Astrocyte (in vitro differentiated cells and primary cell): ENCODE data around the gene UBE2R2. TPM values are rescaled to one million over a fixed set of nuclear protein-coding genes. Genes with fewer than 3 reads are reported as not detected.
"Not testable (repeated sequence)": the region's sequence is repeated elsewhere in the genome, so short reads cannot be mapped to it uniquely, and the experiment has no call there.

ENCODE experiments used
- DNase-seq: peaks from one replicate; pipeline ENCODE4 v3.0.0-alpha.2; 2010; ENCODE audit warnings: low read depth
- FAIRE-seq: peaks from 2 replicates; lab custom pipeline; 2011; peaks lifted over from hg19 to GRCh38; lab: Jason Lieb, UNC
- H2AFZ ChIP-seq: 2 replicates; pipeline ENCODE4 v1.6.0; 2012; ENCODE audit warnings: low read depth, low read length, inconsistent platforms
- H3K27ac ChIP-seq: 2 replicates; pipeline ENCODE4 v1.5.1; 2011; ENCODE audit warnings: low read depth, low read length, inconsistent platforms
- H3K27me3 ChIP-seq: 2 replicates; pipeline ENCODE4 v1.6.0; 2011; ENCODE audit warnings: low read length, inconsistent platforms; ENCODE audit not compliant: insufficient read depth
- H3K36me3 ChIP-seq: 2 replicates; pipeline ENCODE4 v1.5.1; 2011; ENCODE audit warnings: low read length, inconsistent platforms; ENCODE audit not compliant: insufficient read depth
- H3K4me1 ChIP-seq: 2 replicates; pipeline ENCODE4 v1.5.1; 2011; ENCODE audit warnings: low read length, inconsistent platforms; ENCODE audit not compliant: insufficient read depth
- H3K4me2 ChIP-seq: 2 replicates; pipeline ENCODE4 v1.6.0; 2012; ENCODE audit warnings: low read length, inconsistent platforms
- H3K4me3 ChIP-seq: 2 replicates; pipeline ENCODE4 v1.5.1; 2011; ENCODE audit warnings: low read depth, mild to moderate bottlenecking, low read length, inconsistent platforms; ENCODE audit not compliant: insufficient read depth
- H3K79me2 ChIP-seq: 2 replicates; pipeline ENCODE4 v1.6.0; 2012; ENCODE audit warnings: mild to moderate bottlenecking, low read length, inconsistent platforms; ENCODE audit not compliant: insufficient read depth
- H3K9ac ChIP-seq: 2 replicates; pipeline ENCODE4 v1.6.0; 2012; ENCODE audit warnings: mild to moderate bottlenecking, low read length, inconsistent platforms
- H3K9me3 ChIP-seq: 2 replicates; pipeline ENCODE4 v1.5.1; 2012; ENCODE audit warnings: low read depth, mild to moderate bottlenecking, low read length, inconsistent platforms; ENCODE audit not compliant: insufficient read depth
- H4K20me1 ChIP-seq: 2 replicates; pipeline ENCODE4 v1.6.0; 2012; ENCODE audit warnings: low read length, inconsistent platforms; ENCODE audit not compliant: insufficient read depth
- H3K27ac Mint-ChIP-seq: one replicate; pipeline ENCODE4 v1.8.0; 2021; ENCODE audit warnings: mild to moderate bottlenecking, mixed read lengths; ENCODE audit not compliant: unreplicated experiment
- H3K27me3 Mint-ChIP-seq: one replicate; pipeline ENCODE4 v1.8.0; 2021; ENCODE audit warnings: low read depth, mixed read lengths; ENCODE audit not compliant: unreplicated experiment
- H3K36me3 Mint-ChIP-seq: one replicate; pipeline ENCODE4 v1.8.0; 2021; ENCODE audit warnings: low read depth, mixed read lengths; ENCODE audit not compliant: unreplicated experiment
- H3K4me1 Mint-ChIP-seq: one replicate; pipeline ENCODE4 v1.8.0; 2021; ENCODE audit warnings: low read depth, mixed read lengths; ENCODE audit not compliant: unreplicated experiment
- H3K4me3 Mint-ChIP-seq: one replicate; pipeline ENCODE4 v1.8.0; 2021; ENCODE audit warnings: mild to moderate bottlenecking, moderate library complexity, mixed read lengths; ENCODE audit not compliant: unreplicated experiment
- H3K9me3 Mint-ChIP-seq: one replicate; pipeline ENCODE4 v1.8.0; 2021; ENCODE audit warnings: mild to moderate bottlenecking, mixed read lengths; ENCODE audit not compliant: unreplicated experiment
- CTCF ChIP-seq: IDR thresholded peaks from 2 replicates; pipeline ENCODE4 v1.5.1; 2011; ENCODE audit warnings: low read depth, mild to moderate bottlenecking, inconsistent platforms, low read length, moderate library complexity; ENCODE audit not compliant: insufficient read depth
- EZH2 ChIP-seq: IDR thresholded peaks from 2 replicates; pipeline ENCODE4 v1.6.1; 2012; ENCODE audit warnings: mild to moderate bottlenecking, low read length, inconsistent platforms; ENCODE audit not compliant: insufficient read depth
- total RNA-seq: library from RNA; stranded (reverse); gene quantifications from 2 replicates; pipeline ENCODE4 v1.2.1, GENCODE V29; 2021

Gene UBE2R2
- total RNA-seq, 1 donor from 2014 or later = 48.7 TPM

GRCh38 chr9:33868440-33868973, 51.5 kb downstream of the UBE2R2 start:
- no peak overlapping the region for H3K9ac ChIP-seq
- DNase-seq = peak; percentile 74
- no peaks in the 10 kb centered on the region for H3K36me3 Mint-ChIP-seq
- peaks cover 90% of the 10 kb centered on the region for H4K20me1 ChIP-seq
- H3K27me3 Mint-ChIP-seq = no peaks in the 10 kb centered on the region
- peaks cover 4% of the 10 kb centered on the region for H3K4me1 ChIP-seq
- no peak for FAIRE-seq
- no peaks in the 10 kb centered on the region for H3K9me3 ChIP-seq
- H3K4me3 ChIP-seq = no peak overlapping the region
- H3K79me2 ChIP-seq = peaks cover 97% of the 10 kb centered on the region
- H3K4me2 ChIP-seq = no peak overlapping the region
- no peak overlapping the region for H3K4me3 Mint-ChIP-seq
- no peaks in the 10 kb centered on the region for H3K27me3 ChIP-seq
- H3K4me1 Mint-ChIP-seq = peaks cover 6% of the 10 kb centered on the region
- H3K27ac Mint-ChIP-seq = no peak overlapping the region
- H3K27ac ChIP-seq = no peak overlapping the region
- H3K9me3 Mint-ChIP-seq = no peaks in the 10 kb centered on the region
- H3K36me3 ChIP-seq = no peaks in the 10 kb centered on the region
- no peak overlapping the region for H2AFZ ChIP-seq
- no peak for TF ChIP-seq EZH2
- TF ChIP-seq CTCF = no peak

- DNase-seq, H3K4me3 Mint-ChIP-seq, H2AFZ ChIP-seq, H3K27me3 Mint-ChIP-seq, FAIRE-seq, H3K9ac ChIP-seq, H3K4me3 ChIP-seq, H3K9me3 ChIP-seq, H3K27me3 ChIP-seq, H3K4me1 Mint-ChIP-seq, H3K36me3 Mint-ChIP-seq, H3K36me3 ChIP-seq, H3K9me3 Mint-ChIP-seq, H3K27ac ChIP-seq, H3K4me1 ChIP-seq, H3K27ac Mint-ChIP-seq, H3K4me2 ChIP-seq: not testable (repeated sequence)
- Histone ChIP-seq H4K20me1 (peaks cover 90% of the 10 kb centered on the region), H3K79me2 (peaks cover 97% of the 10 kb centered on the region)
These were observed 52.3 kb downstream of the UBE2R2 start for GRCh38 chr9:33869243-33869642.

- no peak for TF ChIP-seq CTCF
- TF ChIP-seq EZH2 = no peak
- peaks cover 99% of the 10 kb centered on the region for H3K79me2 ChIP-seq
- Mint-ChIP-seq H3K9me3 (no peaks in the 10 kb centered on the region), H3K4me3 (no peak overlapping the region), H3K4me1 (peaks cover 29% of the 10 kb centered on the region), H3K27me3 (no peaks in the 10 kb centered on the region), H3K36me3 (no peaks in the 10 kb centered on the region), H3K27ac (peak overlapping the region; percentile 72)
- no peak overlapping the region for H3K4me2 ChIP-seq
- H3K4me1 ChIP-seq = peaks cover 5% of the 10 kb centered on the region
- H3K9me3 ChIP-seq = no peaks in the 10 kb centered on the region
- no peak for FAIRE-seq
- H4K20me1 ChIP-seq = peaks cover 85% of the 10 kb centered on the region
- H2AFZ ChIP-seq = no peak overlapping the region
- H3K4me3 ChIP-seq = no peak overlapping the region
- no peak overlapping the region for H3K9ac ChIP-seq
- no peaks in the 10 kb centered on the region for H3K27me3 ChIP-seq
- no peaks in the 10 kb centered on the region for H3K36me3 ChIP-seq
- no peak overlapping the region for H3K27ac ChIP-seq
- no peak for DNase-seq
These were observed 60.9 kb downstream of the UBE2R2 start for GRCh38 chr9:33877727-33878489.
